Sigmoid colon (tissue), 7 donors: Measurements from ENCODE around the gene STATH. TPM values are rescaled to one million over a fixed set of nuclear protein-coding genes. Genes with fewer than 3 reads are reported as not detected.

Source experiments
- DNase-seq: peaks from one replicate; pipeline ENCODE4 v3.0.0-alpha.2; 2019
- H3K27ac ChIP-seq, 4 donors: fragments of 200-600 bp; sonication (generic); one replicate each; pipeline ENCODE4 v1.5.1; 2016 to 2019; ENCODE audit warnings: mild to moderate bottlenecking in 1 of 4
- H3K27me3 ChIP-seq, 3 donors: fragments of 200-600 bp; sonication (generic); one replicate each; pipeline ENCODE4 v1.5.1; 2019; ENCODE audit warnings: mild to moderate bottlenecking in 1 of 3
- H3K36me3 ChIP-seq, 4 donors: fragments of 200-600 bp; sonication (generic); one replicate each; pipeline ENCODE4 v1.5.1; 2016 to 2019
- H3K4me1 ChIP-seq, 4 donors: fragments of 200-600 bp; sonication (generic); one replicate each; pipeline ENCODE4 v1.5.1; 2017 to 2019
- H3K4me3 ChIP-seq, 4 donors: fragments of 200-600 bp; sonication (generic); one replicate each; pipeline ENCODE4 v1.5.1; 2017 to 2019; ENCODE audit warnings: mild to moderate bottlenecking in 2 of 4, moderate library complexity in 1 of 4
- H3K9me3 ChIP-seq, 4 donors: fragments of 200-600 bp in 3 of 4; sonication (generic) in 3 of 4; one replicate each; pipeline versions ENCODE4 v1.5.1 to v1.6.1; 2013 to 2019
- CTCF ChIP-seq, 4 experiments: fragments of 450-650 bp in 3 of 4; fragments of 200-600 bp in 1 of 4; IDR thresholded peaks; one replicate each; pipeline ENCODE4 v1.5.1; 2016 to 2019; ENCODE audit warnings: antibody characterized with exemption in 4 of 4, mild to moderate bottlenecking in 3 of 4, moderate library complexity in 2 of 4
- EP300 ChIP-seq, 4 donors: sonication (generic); formaldehyde crosslinking; IDR thresholded peaks; one replicate each; pipeline ENCODE4 v1.6.1; 2017; ENCODE audit warnings: antibody characterized with exemption in 4 of 4
- POLR2A ChIP-seq, 2 donors: fragments of 450-650 bp; IDR thresholded peaks; one replicate each; pipeline ENCODE4 v1.6.1; 2016; ENCODE audit warnings: antibody characterized with exemption in 2 of 2, mild to moderate bottlenecking in 2 of 2, moderate library complexity in 2 of 2
- POLR2AphosphoS5 ChIP-seq, 4 donors: sonication (generic); formaldehyde crosslinking; IDR thresholded peaks; one replicate each; pipeline ENCODE4 v1.6.1; 2017; ENCODE audit warnings: antibody characterized with exemption in 4 of 4
- whole genome bisulfite sequencing, 2 donors: extraction: QIAGEN DNeasy Blood & Tissue Kit; methylation state at CpG; one replicate each; pipeline ENCODE4 v1.1.7; 2013; 5-methylcytosine and 5-hydroxymethylcytosine counted together
- intact Hi-C: fragments of 100-400 bp; cut with DNase I; formaldehyde crosslinking; loops from one replicate; pipeline ENCODE4 v1.15.1; 2023
- polyA plus RNA-seq, 3 donors: library from polyadenylated mRNA; stranded (reverse); fragments of 200-250 nt; gene quantifications; one replicate each; pipeline ENCODE4 v1.2.3, GENCODE V29; 2013
- total RNA-seq, 4 donors: library from RNA; depleted of rRNA; stranded (reverse); fragments of >200 nt; gene quantifications; one replicate each; pipeline ENCODE4 v1.1.0, GENCODE V29; 2016
- donor health status: healthy with polysubstance abuse.
- donor health status: Bipolar disorder and iron deficiency.
- donor health status: healthy.

The STATH gene
- not detected for total RNA-seq
- polyA plus RNA-seq = not detected

- H3K9me3 ChIP-seq = no peaks in the 10 kb centered on the region
- DNase-seq = no peak
- intact Hi-C loops = no loop called here
- no peaks in the 10 kb centered on the region for H3K27me3 ChIP-seq
- H3K4me1 ChIP-seq = no peaks in the 10 kb centered on the region
- 68 to 82% methylated on average over 3 of the region's 3 CpGs for WGBS, 2 donors
- no peak within 1 kb of the TSS for H3K27ac ChIP-seq
- no peak for TF ChIP-seq CTCF (IDR thresholded peaks at IDR 0.05)
- TF ChIP-seq POLR2AphosphoS5 (IDR thresholded peaks at IDR 0.05) = no peak
- TF ChIP-seq EP300 (IDR thresholded peaks at IDR 0.05) = no peak
- TF ChIP-seq POLR2A (IDR thresholded peaks at IDR 0.05) = no peak
- H3K4me3 ChIP-seq = no peak within 1 kb of the TSS
- no peaks in the 10 kb centered on the region for H3K36me3 ChIP-seq
These were observed at the start of gene STATH for GRCh38 chr4:69995526-69996016. TSS of gene STATH (plus strand) at chr4:69995966. CDS start at chr4:69998438, 2,472 bp downstream.

GRCh38 chr4:69951602-69952001, 44.2 kb upstream of the STATH start:
- TF ChIP-seq CTCF (IDR thresholded peaks at IDR 0.05) (no peak), POLR2A (IDR thresholded peaks at IDR 0.05) (no peak), EP300 (IDR thresholded peaks at IDR 0.05) (no peak), POLR2AphosphoS5 (IDR thresholded peaks at IDR 0.05) (no peak)
- intact Hi-C loops = no loop called here
- Histone ChIP-seq H3K36me3 (no peaks in the 10 kb centered on the region), H3K27me3 (no peaks in the 10 kb centered on the region), H3K9me3 (no peaks in the 10 kb centered on the region), H3K27ac (no peak overlapping the region), H3K4me3 (no peak overlapping the region), H3K4me1 (no peaks in the 10 kb centered on the region)
- WGBS, 2 donors = 83 to 85% methylated on average over 3 of the region's 3 CpGs
- no peak for DNase-seq

GRCh38 chr4:69957209-69957608, 38.6 kb upstream of the STATH start:
- intact Hi-C loops = no loop called here
- no peaks in the 10 kb centered on the region for H3K27me3 ChIP-seq
- H3K36me3 ChIP-seq = no peaks in the 10 kb centered on the region
- H3K4me3 ChIP-seq = no peak overlapping the region
- no peaks in the 10 kb centered on the region for H3K4me1 ChIP-seq
- WGBS, 2 donors = 89 to 91% methylated on average over 1 of the region's 1 CpG
- no peaks in the 10 kb centered on the region for H3K9me3 ChIP-seq
- TF ChIP-seq POLR2AphosphoS5 (IDR thresholded peaks at IDR 0.05) (no peak), EP300 (IDR thresholded peaks at IDR 0.05) (no peak)
- no peak overlapping the region for H3K27ac ChIP-seq
- DNase-seq = no peak

GRCh38 chr4:69965628-69966027, 30.1 kb upstream of the STATH start, which contains the start of gene CSN2:
TSS of gene CSN2 (minus strand) at chr4:69965728. CDS start at chr4:69960995, 4,733 bp downstream.
- intact Hi-C loops = no loop called here

GRCh38 chr4:69970071-69970470, 25.7 kb upstream of the STATH start:
- no peaks in the 10 kb centered on the region for H3K27me3 ChIP-seq
- H3K4me1 ChIP-seq = no peaks in the 10 kb centered on the region
- TF ChIP-seq CTCF (IDR thresholded peaks at IDR 0.05) = no peak
- TF ChIP-seq EP300 (IDR thresholded peaks at IDR 0.05) = no peak
- no peak for TF ChIP-seq POLR2A (IDR thresholded peaks at IDR 0.05)
- no peak for TF ChIP-seq POLR2AphosphoS5 (IDR thresholded peaks at IDR 0.05)
- no peaks in the 10 kb centered on the region for H3K9me3 ChIP-seq
- no peak overlapping the region for H3K27ac ChIP-seq
- intact Hi-C loops = no loop called here
- H3K4me3 ChIP-seq = no peak overlapping the region
- no peaks in the 10 kb centered on the region for H3K36me3 ChIP-seq
- WGBS, 2 donors = 31 to 48% methylated on average over 1 of the region's 1 CpG
- DNase-seq = no peak

More at GRCh38 chr4:69965628-69966027, 30.1 kb upstream of the STATH start, which contains the start of gene CSN2:
- WGBS, 2 donors = 87 to 89% methylated on average over 2 of the region's 2 CpGs
- Histone ChIP-seq H3K4me3 (no peak within 1 kb of the TSS), H3K9me3 (no peaks in the 10 kb centered on the region), H3K27ac (no peak within 1 kb of the TSS), H3K36me3 (no peaks in the 10 kb centered on the region), H3K27me3 (no peaks in the 10 kb centered on the region), H3K4me1 (no peaks in the 10 kb centered on the region)
- DNase-seq = no peak
- TF ChIP-seq POLR2A (IDR thresholded peaks at IDR 0.05) (no peak), CTCF (IDR thresholded peaks at IDR 0.05) (no peak), POLR2AphosphoS5 (IDR thresholded peaks at IDR 0.05) (no peak), EP300 (IDR thresholded peaks at IDR 0.05) (no peak)
